Body of pancreas (tissue), 4 donors: ENCODE data around the gene IMPDH1. TPM values are rescaled to one million over a fixed set of nuclear protein-coding genes. Genes with fewer than 3 reads are reported as not detected.

Experiments
- ATAC-seq: fragments of 150-250 bp; one replicate; pipeline ENCODE4 v1.9.1; 2016
- DNase-seq, 4 donors: peaks; one replicate each; pipeline ENCODE4 v3.0.0-alpha.2; 2019
- H3K27ac ChIP-seq, 4 donors: fragments of 200-600 bp; sonication (generic); 1 replicate in 3 of 4; 2 replicates in 1 of 4; pipeline versions ENCODE4 v1.5.1 to v1.6.1; 2016 to 2019; ENCODE audit warnings: mild to moderate bottlenecking in 1 of 4, mixed read lengths in 1 of 4, moderate library complexity in 1 of 4
- H3K27me3 ChIP-seq, 2 donors: fragments of 200-600 bp; sonication (generic); one replicate each; pipeline ENCODE4 v1.6.0; 2016; ENCODE audit warnings: mild to moderate bottlenecking in 1 of 2
- H3K36me3 ChIP-seq, 2 donors: fragments of 200-600 bp; sonication (generic); replicated peaks in 1 of 2; 2 replicates each; pipeline ENCODE4 v1.5.1; 2016; ENCODE audit warnings: low read depth in 2 of 2; ENCODE audit not compliant: insufficient read depth in 1 of 2
- H3K4me1 ChIP-seq: fragments of 200-600 bp; sonication (generic); one replicate; pipeline ENCODE4 v1.6.0; 2016
- H3K4me3 ChIP-seq, 2 donors: fragments of 200-600 bp; sonication (generic); 1 replicate in 1 of 2; 2 replicates in 1 of 2; pipeline ENCODE4 v1.5.1; 2016 to 2019
- H3K9me3 ChIP-seq, 3 donors: fragments of 200-600 bp; sonication (generic); 1 replicate in 2 of 3; 2 replicates in 1 of 3; pipeline ENCODE4 v1.5.1; 2016
- CTCF ChIP-seq, 7 experiments: fragments of 450-650 bp in 4 of 7; fragments of 200-600 bp in 3 of 7; sonication (generic) in 3 of 7; IDR thresholded peaks; one replicate each; pipeline ENCODE4 v1.5.1; 2016 to 2019; ENCODE audit warnings: antibody characterized with exemption in 7 of 7
- POLR2A ChIP-seq, 3 donors: fragments of 450-650 bp; IDR thresholded peaks; one replicate each; pipeline ENCODE4 v1.6.1; 2016; ENCODE audit warnings: antibody characterized with exemption in 3 of 3, mild to moderate bottlenecking in 2 of 3
- WGBS, 2 donors: methylation state at CpG; one replicate each; pipeline ENCODE4 v1.1.5; 2017; 5-methylcytosine and 5-hydroxymethylcytosine counted together
- intact Hi-C: fragments of 100-400 bp; cut with DNase I; formaldehyde crosslinking; loops from one replicate; pipeline ENCODE4 v1.15.1; 2023
- total RNA-seq, 2 donors: library from RNA; depleted of rRNA; stranded (reverse); fragments of >200 nt; gene quantifications; one replicate each; pipeline ENCODE4 v1.1.0, GENCODE V29; 2016

IMPDH1 gene
- total RNA-seq, 2 donors from 2014 or later = 23.9 to 46.1 TPM

DNA sequence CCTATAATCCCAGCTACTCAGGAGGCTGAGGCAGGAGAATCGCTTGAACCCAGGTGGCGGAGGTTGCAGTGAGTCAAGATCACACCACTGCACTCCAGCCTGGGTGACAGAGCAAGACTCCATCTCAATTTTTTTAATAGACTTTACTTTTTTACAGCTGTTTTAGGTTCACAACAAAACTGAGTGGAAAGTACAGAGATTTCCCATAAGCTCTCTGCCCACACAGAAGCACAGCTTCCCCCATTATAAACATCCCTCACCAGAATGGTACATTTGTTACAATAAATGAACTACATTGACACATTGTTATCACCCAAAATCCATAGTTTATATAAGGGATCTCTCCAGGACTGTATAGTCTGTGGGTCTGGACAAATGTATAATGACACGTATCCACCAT is 33.7 kb downstream of the IMPDH1 start:
- H3K27ac ChIP-seq = no peak overlapping the region
- H3K9me3 ChIP-seq = no peaks in the 10 kb centered on the region
- H3K4me1 ChIP-seq = no peaks in the 10 kb centered on the region
- no peak for DNase-seq
- ATAC-seq = no peak
- H3K36me3 ChIP-seq = no peaks in the 10 kb centered on the region
- H3K27me3 ChIP-seq = no peaks in the 10 kb centered on the region
- no peak for TF ChIP-seq CTCF (IDR thresholded peaks at IDR 0.05)
- TF ChIP-seq POLR2A (IDR thresholded peaks at IDR 0.05) = no peak
- 80 to 87% methylated on average over 3 of the region's 3 CpGs for WGBS, 2 donors
- H3K4me3 ChIP-seq = no peak overlapping the region
- intact Hi-C loops = no loop called here

GRCh38 chr7:128374041-128374440 is 35.7 kb downstream of the IMPDH1 start:
- H3K9me3 ChIP-seq = no peaks in the 10 kb centered on the region
- no peak overlapping the region for H3K27ac ChIP-seq
- 46 to 49% methylated on average over 1 of the region's 1 CpG for WGBS, 2 donors
- H3K4me1 ChIP-seq = no peaks in the 10 kb centered on the region
- no peak overlapping the region for H3K4me3 ChIP-seq
- ATAC-seq (no peak), DNase-seq (no peak)
- no peaks in the 10 kb centered on the region for H3K27me3 ChIP-seq
- intact Hi-C loops = no loop called here
- H3K36me3 ChIP-seq = no peaks in the 10 kb centered on the region
- no peak for TF ChIP-seq POLR2A (IDR thresholded peaks at IDR 0.05)
- no peak for TF ChIP-seq CTCF (IDR thresholded peaks at IDR 0.05)

GRCh38 chr7:128373606-128374005 is 36.2 kb downstream of the IMPDH1 start:
- Histone ChIP-seq H3K4me3 (no peak overlapping the region), H3K9me3 (no peaks in the 10 kb centered on the region), H3K36me3 (no peaks in the 10 kb centered on the region), H3K4me1 (no peaks in the 10 kb centered on the region), H3K27me3 (no peaks in the 10 kb centered on the region), H3K27ac (no peak overlapping the region)
- ATAC-seq = no peak
- TF ChIP-seq POLR2A (IDR thresholded peaks at IDR 0.05) (no peak), CTCF (IDR thresholded peaks at IDR 0.05) (no peak)
- intact Hi-C loops = no loop called here
- WGBS, 2 donors = 62 to 74% methylated on average over 2 of the region's 2 CpGs
- DNase-seq = no peak

DNA sequence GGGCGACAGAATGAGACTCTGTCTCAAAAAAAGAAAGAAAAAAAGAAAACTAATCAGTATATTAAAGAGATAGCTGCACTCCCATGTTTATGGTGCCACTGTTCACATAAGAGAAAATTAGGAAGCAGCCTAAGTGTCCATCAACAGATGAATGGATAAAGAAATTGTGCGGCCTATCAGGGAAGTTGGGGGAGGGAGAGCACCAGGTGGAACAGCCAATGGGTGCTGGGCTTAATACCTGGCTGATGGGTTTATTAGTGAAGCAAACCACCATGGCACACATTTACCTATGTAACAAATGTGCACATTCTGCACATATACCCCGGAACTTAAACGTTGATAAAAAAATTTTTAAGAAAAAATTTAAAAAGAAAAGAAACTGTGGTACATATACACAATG is 39.3 kb downstream of the IMPDH1 start:
- intact Hi-C loops = no loop called here
- 75 to 86% methylated on average over 4 of the region's 4 CpGs for WGBS, 2 donors
- DNase-seq = no peak
- H3K27me3 ChIP-seq = no peaks in the 10 kb centered on the region
- no peaks in the 10 kb centered on the region for H3K4me1 ChIP-seq
- H3K36me3 ChIP-seq = no peaks in the 10 kb centered on the region
- H3K4me3 ChIP-seq = no peak overlapping the region
- ATAC-seq = no peak
- no peak overlapping the region for H3K27ac ChIP-seq
- no peak for TF ChIP-seq CTCF (IDR thresholded peaks at IDR 0.05)
- no peak for TF ChIP-seq POLR2A (IDR thresholded peaks at IDR 0.05)
- no peaks in the 10 kb centered on the region for H3K9me3 ChIP-seq

- ATAC-seq = no peak
- Histone ChIP-seq H3K4me1 (peaks cover 3% of the 10 kb centered on the region), H3K27me3 (no peaks in the 10 kb centered on the region), H3K27ac (no peak overlapping the region), H3K36me3 (no peaks in the 10 kb centered on the region), H3K9me3 (no peaks in the 10 kb centered on the region), H3K4me3 (no peak overlapping the region)
- DNase-seq = no peak
- intact Hi-C loops = no loop called here
- no peak for TF ChIP-seq POLR2A (IDR thresholded peaks at IDR 0.05)
- no peak for TF ChIP-seq CTCF (IDR thresholded peaks at IDR 0.05)
Observed at GRCh38 chr7:128366986-128367385, 42.8 kb downstream of the IMPDH1 start.
